GM12801 (cell line): Measurements from ENCODE around the gene ATP5F1D.

Experiments used
- CTCF ChIP-seq: IDR thresholded peaks from one replicate; pipeline ENCODE4 v1.5.1; 2011; ENCODE audit warnings: control low read depth; ENCODE audit not compliant: insufficient read length; ENCODE audit errors: extremely low read depth

Gene ATP5F1D

GRCh38 chr19:1223018-1223855 is 18.3 kb upstream of the ATP5F1D start:
- no peak for TF ChIP-seq CTCF

GRCh38 chr19:1224047-1224825 is 17.3 kb upstream of the ATP5F1D start:
- no peak for TF ChIP-seq CTCF

GRCh38 chr19:1224847-1225246 is 16.7 kb upstream of the ATP5F1D start:
- TF ChIP-seq CTCF = no peak

GRCh38 chr19:1225440-1226226 is 15.9 kb upstream of the ATP5F1D start:
- TF ChIP-seq CTCF = no peak

GRCh38 chr19:1226227-1226518 is 15.4 kb upstream of the ATP5F1D start:
- no peak for TF ChIP-seq CTCF

GRCh38 chr19:1226522-1227303 is 14.8 kb upstream of the ATP5F1D start:
- TF ChIP-seq CTCF = no peak
